Activated CD4-positive, alpha-beta T cell treated with anti-CD3 and anti-CD28 coated beads, Interleukin-2, amount 50 U/mL, for 24 hours (primary cell): ENCODE data around the gene BBOF1.
A peak's percentile ranks its signal among the peaks of the same experiment; 100 is the strongest.
"Not testable (repeated sequence)": the region's sequence is repeated elsewhere in the genome, so short reads cannot be mapped to it uniquely, and the experiment has no call there.

Experiments
- DNase-seq, 2 donors: peaks; one replicate each; pipeline ENCODE4 v3.0.0-alpha.2; 2020; ENCODE audit warnings: low read depth in 1 of 2, low spot score in 1 of 2

The BBOF1 gene, protein sequence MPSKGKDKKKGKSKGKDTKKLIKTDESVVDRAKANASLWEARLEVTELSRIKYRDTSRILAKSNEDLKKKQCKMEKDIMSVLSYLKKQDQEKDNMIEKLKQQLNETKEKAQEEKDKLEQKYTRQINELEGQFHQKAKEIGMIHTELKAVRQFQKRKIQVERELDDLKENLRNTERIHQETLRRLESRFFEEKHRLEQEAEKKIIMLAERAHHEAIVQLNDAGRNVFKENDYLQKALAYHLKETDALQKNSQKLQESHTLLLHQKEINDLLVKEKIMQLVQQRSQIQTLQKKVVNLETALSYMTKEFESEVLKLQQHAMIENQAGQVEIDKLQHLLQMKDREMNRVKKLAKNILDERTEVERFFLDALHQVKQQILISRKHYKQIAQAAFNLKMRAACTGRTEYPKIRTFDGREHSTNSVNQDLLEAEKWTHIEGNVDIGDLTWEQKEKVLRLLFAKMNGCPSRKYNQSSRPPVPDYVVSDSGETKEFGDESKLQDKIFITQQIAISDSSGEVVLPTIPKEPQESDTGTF

GRCh38 chr14:74018586-74019407, at the start of gene BBOF1, which contains the start of gene ENTPD5:
Gene BBOF1 (plus strand): TSS chr14:74019349. CDS start chr14:74019479, 130 bp downstream.
Gene ENTPD5 (minus strand): TSS chr14:74019288. CDS start chr14:73988102, 31,186 bp downstream.
- DNase-seq, result peak; percentile 59 to 70

DNA sequence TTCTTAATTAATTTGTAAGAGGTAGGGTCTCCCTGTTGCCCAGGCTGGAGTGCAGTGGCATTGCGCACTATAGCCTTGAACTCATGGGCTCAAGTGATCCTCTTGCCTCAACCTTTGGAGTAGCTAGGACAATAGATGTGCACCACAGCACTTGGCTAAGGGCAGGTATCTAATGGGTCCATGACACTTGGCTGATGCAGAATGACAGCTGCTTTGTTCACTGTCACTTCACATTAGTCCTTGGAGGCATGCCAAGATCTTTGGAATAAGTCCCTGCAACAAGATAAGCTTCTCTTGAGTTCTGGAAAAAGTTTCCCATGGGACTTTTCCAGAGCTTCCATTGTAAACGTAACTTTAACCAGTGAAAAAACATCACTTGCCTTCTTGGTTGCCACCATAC, 45.7 kb upstream of the BBOF1 start:
- DNase-seq, result no peak

DNA sequence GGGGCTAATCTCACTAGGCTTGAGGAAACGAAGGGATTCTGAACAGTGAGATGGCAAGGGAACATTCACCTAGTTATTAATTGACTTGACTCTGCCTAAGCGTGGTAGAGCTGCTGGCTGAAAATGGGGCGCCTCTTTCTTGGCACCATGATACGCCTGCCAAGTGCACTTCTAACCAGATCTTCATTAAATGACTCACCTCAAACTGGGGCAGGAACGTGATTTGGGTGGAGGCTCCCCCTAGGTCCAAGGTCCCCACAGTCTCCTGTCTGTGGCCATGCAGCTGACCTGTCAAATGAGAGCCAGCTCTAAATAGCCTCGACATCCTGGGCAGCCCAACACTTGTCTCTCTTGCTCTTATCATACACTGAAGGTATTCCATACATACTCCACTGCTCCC, 43.0 kb upstream of the BBOF1 start:
- DNase-seq, result no peak

DNA sequence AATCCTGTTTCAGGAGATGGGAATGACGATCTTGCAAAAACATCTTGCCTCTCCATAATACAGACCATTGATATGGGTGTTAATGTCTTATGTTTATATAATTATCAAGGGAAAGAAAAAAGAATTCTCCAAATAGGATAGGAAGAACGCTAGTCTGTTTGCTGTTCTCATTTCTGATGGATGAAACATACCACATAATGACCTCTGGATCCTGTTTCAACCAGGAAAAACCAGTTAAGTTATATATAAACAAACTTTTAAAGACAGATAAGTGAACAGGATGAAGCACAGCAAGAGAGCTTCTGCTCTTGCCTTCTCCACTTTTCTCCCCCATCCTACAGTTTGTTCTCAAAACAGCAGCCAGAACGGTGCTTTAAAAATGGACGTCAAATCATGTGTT, 41.3 kb upstream of the BBOF1 start:
- no peak for DNase-seq

- no peak for DNase-seq
These were observed 31.1 kb upstream of the BBOF1 start for GRCh38 chr14:73988065-73988464.

- DNase-seq, result not testable (repeated sequence)
These were observed 30.5 kb upstream of the BBOF1 start for GRCh38 chr14:73988656-73989055.

DNA sequence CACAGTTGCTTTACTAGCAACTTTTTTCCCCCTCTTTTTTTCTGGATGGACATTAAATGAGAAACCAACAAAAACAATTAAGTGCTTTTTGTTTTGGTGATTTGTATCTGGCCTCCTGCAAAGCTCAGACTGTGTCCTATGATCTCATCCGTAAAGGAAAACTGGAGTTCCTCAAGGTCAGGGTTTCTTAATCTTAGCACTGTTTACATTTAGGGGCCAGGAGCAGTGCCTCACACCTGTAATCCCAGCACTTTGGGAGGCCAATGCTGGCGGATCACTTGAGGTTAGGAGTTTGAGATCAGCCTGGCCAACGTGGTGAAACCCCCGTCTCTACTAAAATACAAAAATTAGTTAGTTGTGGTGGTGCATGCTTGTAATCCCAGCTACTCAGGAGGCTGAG, 28.1 kb upstream of the BBOF1 start:
- no peak for DNase-seq

GRCh38 chr14:73994926-73995325, 24.2 kb upstream of the BBOF1 start:
- DNase-seq, result not testable (repeated sequence)

GRCh38 chr14:73995977-73996378, 23.2 kb upstream of the BBOF1 start:
- no peak for DNase-seq

- DNase-seq, result no peak
These were observed 22.4 kb upstream of the BBOF1 start for GRCh38 chr14:73996731-73997107.

DNA sequence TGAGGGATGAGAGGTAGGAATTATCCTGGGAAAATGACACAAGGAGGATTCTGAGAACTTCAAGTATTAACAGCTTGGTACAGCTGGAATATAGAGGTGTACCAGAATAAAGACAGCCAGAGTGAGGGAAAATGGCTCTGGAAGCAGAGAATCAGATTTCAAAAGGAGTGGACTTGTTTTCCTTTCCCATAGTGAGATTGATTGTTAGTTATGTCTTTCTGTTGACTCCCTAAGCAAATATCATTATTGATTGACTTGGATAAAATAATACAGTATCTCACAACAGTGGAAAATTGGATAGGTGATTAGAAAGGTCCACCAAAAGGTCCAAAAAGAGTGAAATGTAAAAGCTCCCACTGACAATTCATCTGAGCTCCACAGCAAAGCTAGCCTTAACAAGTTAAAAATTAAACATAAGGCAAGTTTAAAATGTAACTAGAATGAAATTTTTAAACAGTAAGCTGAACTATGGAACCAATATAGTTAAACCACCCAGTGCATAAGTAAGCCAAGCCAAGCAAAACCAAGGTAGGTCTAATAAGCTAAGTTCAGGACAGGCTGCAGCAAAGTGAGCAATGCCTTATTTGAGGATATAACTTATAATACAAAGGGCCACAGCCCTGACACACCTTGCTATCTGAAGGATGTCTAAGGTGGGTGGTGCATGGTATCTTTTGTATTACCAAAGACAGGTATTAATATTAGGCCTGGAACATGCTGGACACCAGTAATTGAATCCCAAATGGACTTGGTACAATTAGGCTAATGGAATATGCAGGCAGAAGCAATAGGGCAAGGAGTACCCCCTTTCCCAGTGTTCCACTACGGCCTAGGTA, 21.8 kb upstream of the BBOF1 start:
- DNase-seq, result no peak

DNA sequence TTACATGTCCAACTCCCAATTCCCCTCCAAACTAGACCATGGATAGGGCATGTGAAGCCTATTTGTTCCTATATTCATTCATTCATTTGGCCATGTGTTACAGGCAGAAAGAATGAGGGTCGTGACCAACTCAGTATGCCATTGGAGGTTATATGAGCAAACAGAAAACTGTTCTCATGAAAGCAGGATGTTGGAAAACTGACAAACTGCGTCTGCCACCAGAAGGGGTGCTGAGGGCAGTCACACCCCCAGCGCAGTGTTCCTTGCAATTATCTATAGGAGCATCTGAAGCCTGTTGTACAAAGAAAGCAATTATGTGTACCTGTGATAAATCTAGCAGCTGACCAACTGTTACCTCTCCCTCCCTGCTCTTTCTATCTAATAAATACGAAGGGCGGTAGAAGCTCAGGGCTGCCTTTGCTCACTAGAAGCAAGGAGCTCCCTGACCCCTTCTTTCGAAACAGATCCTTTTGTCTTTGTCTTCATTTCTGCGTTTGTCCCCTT, 21.2 kb upstream of the BBOF1 start:
- DNase-seq, result no peak

GRCh38 chr14:73998726-73999125, 20.4 kb upstream of the BBOF1 start:
- no peak for DNase-seq

- not testable (repeated sequence) for DNase-seq
These were observed 13.5 kb upstream of the BBOF1 start for GRCh38 chr14:74005664-74006063.

GRCh38 chr14:74008843-74009499, 10.2 kb upstream of the BBOF1 start:
- no peak for DNase-seq

GRCh38 chr14:74014299-74014698, 4.8 kb upstream of the BBOF1 start:
- DNase-seq, result no peak

- no peak for DNase-seq
These were observed 4.0 kb upstream of the BBOF1 start for GRCh38 chr14:74015176-74015575.

GRCh38 chr14:74015963-74016362, 3.2 kb upstream of the BBOF1 start:
- DNase-seq, result no peak

DNA sequence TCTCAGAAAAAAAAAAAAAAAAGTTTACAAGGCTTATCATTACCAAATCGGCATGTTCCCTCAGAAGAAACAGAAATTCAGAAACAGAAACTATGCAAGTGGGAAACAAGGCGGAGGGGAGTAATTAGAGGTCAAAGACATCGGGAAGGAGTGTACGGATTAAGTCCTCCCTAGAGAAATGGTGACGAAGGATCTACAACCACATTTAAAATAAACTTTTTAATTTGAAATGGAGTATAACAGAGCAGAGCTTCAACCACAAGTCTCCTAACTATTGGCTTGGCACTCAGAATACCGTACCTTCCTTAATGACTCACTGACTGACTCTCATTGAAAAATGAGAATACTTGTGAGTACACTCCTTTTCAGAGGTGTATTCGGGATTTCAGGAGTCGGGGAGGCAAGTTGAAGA, 969 bp upstream of the BBOF1 start:
- DNase-seq, result no peak

- DNase-seq, result no peak
These were observed 424 bp downstream of the BBOF1 start for GRCh38 chr14:74019408-74020137.
